Keratinocyte (primary cell): ENCODE measurements around the gene CLEC16A. TPM values are rescaled to one million over a fixed set of nuclear protein-coding genes. Genes with fewer than 3 reads are reported as not detected.

ENCODE experiments used
- DNase-seq: peaks from one replicate; pipeline ENCODE4 v3.0.0-alpha.2; 2011; ENCODE audit warnings: low read depth, missing footprints, low spot score
- FAIRE-seq: peaks from 2 replicates; lab custom pipeline; 2011; peaks lifted over from hg19 to GRCh38; lab: Jason Lieb, UNC
- H2AFZ ChIP-seq: 2 replicates; pipeline ENCODE4 v1.6.0; 2012; ENCODE audit warnings: low read length, control low read depth, inconsistent platforms; ENCODE audit not compliant: control insufficient read depth
- H3K27ac ChIP-seq: 2 replicates; pipeline ENCODE4 v1.5.1; 2011; ENCODE audit warnings: low read length; ENCODE audit not compliant: control insufficient read depth, insufficient read depth
- H3K27me3 ChIP-seq: 3 replicates; pipeline ENCODE4 v1.6.0; 2011; ENCODE audit warnings: low read length; ENCODE audit not compliant: control insufficient read depth, insufficient read depth; ENCODE audit errors: extremely low read depth
- H3K36me3 ChIP-seq, 2 experiments: 2 replicates in 1 of 2; 3 replicates in 1 of 2; pipeline ENCODE4 v1.5.1; 2011; ENCODE audit warnings: low read length in 2 of 2, mild to moderate bottlenecking in 1 of 2; ENCODE audit not compliant: control insufficient read depth in 2 of 2, insufficient read depth in 2 of 2; ENCODE audit errors: extremely low read depth in 1 of 2
- H3K4me1 ChIP-seq: 3 replicates; pipeline ENCODE4 v1.5.1; 2011; ENCODE audit warnings: low read length; ENCODE audit not compliant: control insufficient read depth, insufficient read depth; ENCODE audit errors: extremely low read depth
- H3K4me2 ChIP-seq: 3 replicates; pipeline ENCODE4 v1.6.0; 2011; ENCODE audit warnings: low read depth, low read length; ENCODE audit not compliant: control insufficient read depth, insufficient read depth; ENCODE audit errors: extremely low read depth
- H3K4me3 ChIP-seq, 3 experiments: fragments of 200-600 bp in 1 of 3; sonication (generic) in 1 of 3; 2 replicates in 2 of 3; 3 replicates in 1 of 3; pipeline ENCODE4 v1.5.1; 2011 to 2016; ENCODE audit warnings: low read length in 3 of 3, mild to moderate bottlenecking in 3 of 3, control low read depth in 2 of 3, inconsistent platforms in 1 of 3, low read depth in 1 of 3, mixed read lengths in 1 of 3, mixed run types in 1 of 3, moderate library complexity in 1 of 3; ENCODE audit not compliant: control insufficient read depth in 2 of 3, insufficient read depth in 2 of 3; ENCODE audit errors: extremely low read depth in 1 of 3
- H3K79me2 ChIP-seq: 2 replicates; pipeline ENCODE4 v1.6.0; 2012; ENCODE audit warnings: low read length; ENCODE audit not compliant: control insufficient read depth, insufficient read depth
- H3K9ac ChIP-seq: 3 replicates; pipeline ENCODE4 v1.6.0; 2011; ENCODE audit warnings: low read length; ENCODE audit not compliant: control insufficient read depth, insufficient read depth; ENCODE audit errors: extremely low read depth
- H3K9me1 ChIP-seq: 3 replicates; pipeline ENCODE4 v1.6.0; 2011; ENCODE audit warnings: low read length; ENCODE audit not compliant: control insufficient read depth, insufficient read depth; ENCODE audit errors: extremely low read depth
- H3K9me3 ChIP-seq: 2 replicates; pipeline ENCODE4 v1.5.1; 2012; ENCODE audit warnings: low read depth, low read length; ENCODE audit not compliant: control insufficient read depth
- H4K20me1 ChIP-seq: 3 replicates; pipeline ENCODE4 v1.6.0; 2011; ENCODE audit warnings: low read length; ENCODE audit not compliant: control insufficient read depth, insufficient read depth; ENCODE audit errors: extremely low read depth
- EZH2 ChIP-seq: IDR thresholded peaks from one replicate; pipeline ENCODE4 v1.6.1; 2012; ENCODE audit warnings: inconsistent platforms, mild to moderate bottlenecking, low read length, moderate library complexity
- dilution Hi-C: fragments of 300-500 bp; cut with MboI; formaldehyde crosslinking; loops from one replicate; pipeline ENCODE4 v1.7.0; 2020; ENCODE audit warnings: low sequenced_read_pairs; ENCODE audit not compliant: extremely low pct_ligation_motif_present
- polyA plus RNA-seq, 5 experiments: library from polyadenylated mRNA; depleted of rRNA in 3 of 5; stranded (reverse) in 3 of 5; stranded (forward) in 1 of 5; unstranded in 1 of 5; fragments of >200 nt; gene quantifications; 1 replicate in 1 of 5; 2 replicates in 3 of 5; 3 replicates in 1 of 5; pipeline versions ENCODE4 v1.2.1 to v1.2.3, GENCODE V29; 2011 to 2012; ENCODE audit warnings: missing spikeins in 2 of 5, low read depth in 1 of 5, low replicate concordance in 1 of 5
- TF ChIP-seq, protein P1 (sequence below), 3 experiments: IDR thresholded peaks in 1 of 3; conservative IDR thresholded peaks in 1 of 3; optimal IDR thresholded peaks in 1 of 3; 2 replicates in 2 of 3; 3 replicates in 1 of 3; pipeline versions ENCODE3 to v1.5.1; 2011; ENCODE audit warnings: low read length in 3 of 3, mild to moderate bottlenecking in 3 of 3, moderate library complexity in 2 of 3, control low read depth in 1 of 3, inconsistent platforms in 1 of 3; ENCODE audit not compliant: insufficient read depth in 2 of 3; ENCODE audit errors: extremely low read depth in 1 of 3

The CLEC16A gene
- polyA plus RNA-seq, 1 donor (not counting 4 experiments of a cell fraction or from before 2014, with no cell fraction given) = 9.5 TPM

DNA sequence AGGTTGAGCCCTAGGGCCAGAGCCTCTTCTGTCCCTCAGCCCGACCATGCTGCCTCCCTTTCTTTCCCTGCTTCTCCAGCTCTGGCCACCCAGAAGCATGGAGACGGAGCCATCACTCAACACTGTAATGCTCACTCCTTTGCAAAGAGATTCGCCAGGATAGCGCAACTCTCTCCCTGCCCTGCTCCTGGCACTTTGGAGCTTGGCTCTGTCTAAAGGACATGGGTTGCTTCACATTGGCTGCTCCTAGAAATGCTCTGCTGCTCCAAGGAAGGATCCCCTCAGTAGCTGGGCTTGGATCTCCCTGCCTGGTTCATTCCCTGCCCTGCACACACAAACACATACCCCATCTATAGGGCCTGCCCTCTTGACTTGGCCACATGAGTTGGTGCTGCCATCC, 76.0 kb downstream of the CLEC16A start:
- no peak overlapping the region for H3K4me3 ChIP-seq
- H3K9ac ChIP-seq = no peak overlapping the region
- dilution Hi-C loops = no loop called here
- peaks cover 0 to 6% of the 10 kb centered on the region in 2 experiments for H3K36me3 ChIP-seq
- H3K9me1 ChIP-seq = no peaks in the 10 kb centered on the region
- no peaks in the 10 kb centered on the region for H3K9me3 ChIP-seq
- H3K4me1 ChIP-seq = peaks cover 24% of the 10 kb centered on the region
- no peak for TF ChIP-seq EZH2
- TF ChIP-seq, protein P1, sequence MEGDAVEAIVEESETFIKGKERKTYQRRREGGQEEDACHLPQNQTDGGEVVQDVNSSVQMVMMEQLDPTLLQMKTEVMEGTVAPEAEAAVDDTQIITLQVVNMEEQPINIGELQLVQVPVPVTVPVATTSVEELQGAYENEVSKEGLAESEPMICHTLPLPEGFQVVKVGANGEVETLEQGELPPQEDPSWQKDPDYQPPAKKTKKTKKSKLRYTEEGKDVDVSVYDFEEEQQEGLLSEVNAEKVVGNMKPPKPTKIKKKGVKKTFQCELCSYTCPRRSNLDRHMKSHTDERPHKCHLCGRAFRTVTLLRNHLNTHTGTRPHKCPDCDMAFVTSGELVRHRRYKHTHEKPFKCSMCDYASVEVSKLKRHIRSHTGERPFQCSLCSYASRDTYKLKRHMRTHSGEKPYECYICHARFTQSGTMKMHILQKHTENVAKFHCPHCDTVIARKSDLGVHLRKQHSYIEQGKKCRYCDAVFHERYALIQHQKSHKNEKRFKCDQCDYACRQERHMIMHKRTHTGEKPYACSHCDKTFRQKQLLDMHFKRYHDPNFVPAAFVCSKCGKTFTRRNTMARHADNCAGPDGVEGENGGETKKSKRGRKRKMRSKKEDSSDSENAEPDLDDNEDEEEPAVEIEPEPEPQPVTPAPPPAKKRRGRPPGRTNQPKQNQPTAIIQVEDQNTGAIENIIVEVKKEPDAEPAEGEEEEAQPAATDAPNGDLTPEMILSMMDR (optimal IDR thresholded peaks at IDR 0.05 in 1 of 3, IDR thresholded peaks at IDR 0.05 in 1 of 3, conservative IDR thresholded peaks at IDR 0.05 in 1 of 3; ENCODE audit: extremely low read depth in 1 of 3, insufficient read depth in 2 of 3, low read length in 3 of 3) = no peak
- H3K27ac ChIP-seq = no peak overlapping the region
- no peaks in the 10 kb centered on the region for H3K27me3 ChIP-seq
- H3K79me2 ChIP-seq = no peaks in the 10 kb centered on the region
- DNase-seq (no peak), FAIRE-seq (no peak)
- H3K4me2 ChIP-seq = no peak overlapping the region
- H2AFZ ChIP-seq = no peak overlapping the region
- no peaks in the 10 kb centered on the region for H4K20me1 ChIP-seq

DNA sequence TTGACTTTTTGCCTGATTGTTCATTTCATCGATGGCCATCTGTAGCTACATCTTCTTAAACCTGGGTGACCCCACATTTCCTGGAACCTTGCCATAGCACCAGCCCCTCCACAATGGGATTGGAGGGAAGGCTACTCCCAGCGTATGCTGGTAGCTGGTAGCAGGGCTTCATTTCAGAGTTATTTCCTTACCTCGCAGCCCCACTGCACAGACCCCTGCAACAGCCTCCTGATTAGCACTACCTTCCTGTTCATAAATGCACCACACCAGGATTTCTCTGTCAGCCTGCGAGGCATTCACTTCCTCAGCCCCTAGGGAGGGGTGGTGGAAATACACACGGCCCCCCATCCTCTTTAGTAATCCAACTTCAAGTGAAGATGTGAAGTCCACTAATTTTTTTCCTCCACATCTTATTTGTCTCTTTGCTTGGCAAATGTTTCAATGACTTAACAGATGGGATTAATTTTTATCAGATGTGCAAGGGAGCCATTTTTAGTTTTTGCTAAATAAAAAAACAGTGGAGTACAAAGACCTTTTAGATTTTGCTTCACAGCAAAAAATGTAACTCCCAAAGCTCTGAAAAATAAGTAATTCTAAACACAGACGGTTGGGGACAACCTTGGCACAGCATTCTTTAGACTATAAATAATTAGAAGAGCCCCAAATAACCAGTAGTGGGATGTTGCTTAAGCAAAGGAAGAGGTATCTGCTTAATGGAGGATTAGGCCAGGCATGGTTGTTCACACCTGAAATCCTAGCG, 76.6 kb downstream of the CLEC16A start:
- Histone ChIP-seq H3K9me3 (no peaks in the 10 kb centered on the region), H3K4me3 (no peak overlapping the region), H3K36me3 (peaks cover 3 to 6% of the 10 kb centered on the region in 2 experiments), H3K9me1 (no peaks in the 10 kb centered on the region), H3K27me3 (no peaks in the 10 kb centered on the region), H3K79me2 (no peaks in the 10 kb centered on the region), H4K20me1 (no peaks in the 10 kb centered on the region), H2AFZ (no peak overlapping the region), H3K4me2 (no peak overlapping the region), H3K9ac (no peak overlapping the region), H3K27ac (no peak overlapping the region), H3K4me1 (peaks cover 24% of the 10 kb centered on the region)
- DNase-seq (no peak), FAIRE-seq (no peak)
- dilution Hi-C loops = no loop called here
- TF ChIP-seq, protein P1 (optimal IDR thresholded peaks at IDR 0.05 in 1 of 3, IDR thresholded peaks at IDR 0.05 in 1 of 3, conservative IDR thresholded peaks at IDR 0.05 in 1 of 3; ENCODE audit: extremely low read depth in 1 of 3, insufficient read depth in 2 of 3, low read length in 3 of 3) = no peak
- no peak for TF ChIP-seq EZH2
